ENCODE results near the gene BICRA. TPM values are rescaled to one million over a fixed set of nuclear protein-coding genes. Genes with fewer than 3 reads are reported as not detected.
"Not testable (repeated sequence)": the region's sequence is repeated elsewhere in the genome, so short reads cannot be mapped to it uniquely, and the experiment has no call there.

Gene BICRA
- total RNA-seq, 1 donor from 2014 or later: 18.3 TPM

- Histone ChIP-seq H3K4me1 (peaks cover 5% of the 10 kb centered on the region), H3K27ac (no peak overlapping the region), H3K27me3 (ENCODE audit: low read depth) (peaks cover 5% of the 10 kb centered on the region), H3K4me3 (no peak overlapping the region), H3K9me3 (no peaks in the 10 kb centered on the region), H3K36me3 (no peaks in the 10 kb centered on the region)
- intact Hi-C loops (cut with DNase I): no loop called here
- no peak for TF ChIP-seq CTCF (IDR thresholded peaks at IDR 0.05)
- ATAC-seq (no peak), DNase-seq (no peak)
These were observed 36.3 kb upstream of the BICRA start for GRCh38 chr19:47572635-47573034.

GRCh38 chr19:47573071-47574026 lies 35.6 kb upstream of the BICRA start, which contains the start of gene ZNF541:
Gene ZNF541 (minus strand): TSS chr19:47573148. CDS start chr19:47555856, 17,292 bp downstream.
- ATAC-seq: peak; percentile 80 to 90
- peak; percentile 76 for DNase-seq
- intact Hi-C loops (cut with DNase I): no loop called here
- Histone ChIP-seq H3K4me1 (peaks cover 5% of the 10 kb centered on the region), H3K9me3 (no peaks in the 10 kb centered on the region), H3K36me3 (no peaks in the 10 kb centered on the region), H3K27me3 (ENCODE audit: low read depth) (peaks cover 5% of the 10 kb centered on the region), H3K4me3 (peak within 1 kb of the TSS; percentile 50), H3K27ac (no peak within 1 kb of the TSS)
- no peak for TF ChIP-seq CTCF (IDR thresholded peaks at IDR 0.05)

DNA sequence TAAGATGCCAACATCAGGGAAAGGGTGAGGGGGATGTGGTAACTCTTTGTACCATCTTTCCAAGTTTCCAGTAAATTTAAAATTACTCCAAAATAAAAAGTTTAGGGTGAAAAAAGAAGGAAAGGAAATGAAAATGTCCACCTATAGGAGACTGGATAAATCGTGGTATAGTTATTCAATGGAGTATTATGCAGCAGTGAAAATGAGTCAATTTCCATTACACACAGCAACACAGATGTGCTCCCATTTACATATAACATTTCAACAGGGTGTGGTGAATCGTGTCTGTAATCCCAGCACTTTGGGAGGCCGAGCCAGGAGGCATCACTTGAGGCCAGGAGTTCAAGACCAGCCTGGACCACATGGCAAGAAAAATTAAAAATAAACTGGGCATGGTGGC lies 28.5 kb upstream of the BICRA start:
- Histone ChIP-seq H3K4me1 (no peaks in the 10 kb centered on the region), H3K27me3 (ENCODE audit: low read depth) (no peaks in the 10 kb centered on the region), H3K9me3 (no peaks in the 10 kb centered on the region), H3K4me3 (no peak overlapping the region), H3K27ac (no peak overlapping the region), H3K36me3 (no peaks in the 10 kb centered on the region)
- intact Hi-C loops (cut with DNase I): no loop called here
- DNase-seq: no peak
- ATAC-seq: no peak
- no peak for TF ChIP-seq CTCF (IDR thresholded peaks at IDR 0.05)

GRCh38 chr19:47581605-47582319 lies 27.2 kb upstream of the BICRA start:
- Histone ChIP-seq H3K4me3 (no peak overlapping the region), H3K36me3 (no peaks in the 10 kb centered on the region), H3K27ac (no peak overlapping the region), H3K4me1 (no peaks in the 10 kb centered on the region), H3K27me3 (ENCODE audit: low read depth) (no peaks in the 10 kb centered on the region), H3K9me3 (peaks cover 6% of the 10 kb centered on the region)
- ATAC-seq (peak; percentile 86 to 88), DNase-seq (peak; percentile 74)
- TF ChIP-seq CTCF (IDR thresholded peaks at IDR 0.05): no peak
- intact Hi-C loops (cut with DNase I): no loop called here

DNA sequence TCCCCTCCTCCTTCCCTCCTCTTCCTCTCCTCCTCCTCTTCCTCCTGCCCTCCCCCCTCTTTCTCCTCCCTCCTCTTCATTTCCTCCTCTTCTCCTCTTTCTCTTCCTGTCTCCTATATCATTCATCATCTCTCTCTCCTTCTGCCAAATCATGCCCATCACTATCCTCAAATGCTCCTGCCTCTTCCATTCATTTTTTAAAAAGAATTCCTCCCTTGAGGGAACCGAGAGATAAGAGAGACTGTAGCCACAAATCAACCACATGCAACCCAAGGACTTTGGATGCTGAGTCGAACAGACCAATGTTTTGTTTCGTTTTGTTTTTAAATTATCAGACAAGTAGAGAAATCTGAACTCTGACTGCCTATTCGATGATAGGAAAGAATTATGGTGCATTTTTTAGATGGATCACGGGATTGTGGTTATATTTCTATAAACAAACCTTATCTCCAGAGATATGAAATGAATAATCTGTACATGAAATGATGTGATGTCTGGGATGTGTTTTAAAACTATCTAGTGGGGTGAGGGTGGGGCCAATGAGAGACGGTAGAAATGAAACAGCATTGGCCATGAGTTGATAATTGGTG lies 26.5 kb upstream of the BICRA start:
- ATAC-seq (no peak), DNase-seq (no peak)
- H3K36me3 ChIP-seq: no peaks in the 10 kb centered on the region
- no peaks in the 10 kb centered on the region for H3K4me1 ChIP-seq
- intact Hi-C loops (cut with DNase I): no loop called here
- no peak for TF ChIP-seq CTCF (IDR thresholded peaks at IDR 0.05)
- peaks cover 6% of the 10 kb centered on the region for H3K9me3 ChIP-seq
- no peak overlapping the region for H3K27ac ChIP-seq
- H3K27me3 ChIP-seq (ENCODE audit: low read depth): no peaks in the 10 kb centered on the region
- no peak overlapping the region for H3K4me3 ChIP-seq

GRCh38 chr19:47583161-47583560 lies 25.8 kb upstream of the BICRA start:
- intact Hi-C loops (cut with DNase I); H3K27me3 ChIP-seq (ENCODE audit: low read depth); H3K27ac ChIP-seq; H3K9me3 ChIP-seq; DNase-seq; H3K36me3 ChIP-seq; ATAC-seq; H3K4me1 ChIP-seq; H3K4me3 ChIP-seq: not testable (repeated sequence)

Measured in lower lobe of right lung (tissue), 2 donors.